SK-N-SH (cell line): Measurements from ENCODE around the gene PURA. TPM values are rescaled to one million over a fixed set of nuclear protein-coding genes. Genes with fewer than 3 reads are reported as not detected.

Source experiments
- CTCF ChIA-PET: fragments of 300-600, 350-600 bp; formaldehyde crosslinking; extraction: SDS; loops from one replicate; lab custom pipeline; 2021; lab: Yijun Ruan, JAX
- POLR2A ChIA-PET: fragments of 350-600 bp; sonication (Branson Sonifier 250); formaldehyde crosslinking; extraction: SDS; loops from one replicate; lab custom pipeline; 2020; ENCODE audit warnings: antibody characterized with exemption, inconsistent platforms; lab: Yijun Ruan, JAX
- DNase-seq: peaks from one replicate; pipeline ENCODE4 v3.0.0; 2012
- H2AFZ ChIP-seq: fragments of 200-600 bp; sonication (generic); 2 replicates; pipeline ENCODE4 v1.8.1; 2016; ENCODE audit warnings: antibody characterized with exemption, mild to moderate bottlenecking, low read depth
- H3F3A ChIP-seq: fragments of 200-600 bp; sonication (generic); replicated peaks from 2 replicates; pipeline ENCODE3; 2016; ENCODE audit warnings: antibody characterized with exemption, mild to moderate bottlenecking; ENCODE audit not compliant: insufficient read depth
- H3K27ac ChIP-seq, 2 experiments: fragments of 200-500 bp in 1 of 2; fragments of 200-600 bp in 1 of 2; sonication (Bioruptor generic) in 1 of 2; sonication (generic), shearing (Covaris generic) in 1 of 2; 2 replicates each; pipeline versions ENCODE4 v1.5.1 to v1.6.1; 2014 to 2016; ENCODE audit warnings: low read depth in 2 of 2, inconsistent platforms in 1 of 2, low read length in 1 of 2, mild to moderate bottlenecking in 1 of 2, mixed read lengths in 1 of 2
- H3K27me3 ChIP-seq: fragments of 200-600 bp; sonication (generic), shearing (Covaris generic); 2 replicates; pipeline ENCODE4 v1.6.1; 2016; ENCODE audit warnings: mixed run types; ENCODE audit not compliant: insufficient read depth
- H3K36me3 ChIP-seq, 2 experiments: fragments of 200-500 bp in 1 of 2; fragments of 200-600 bp in 1 of 2; sonication (Bioruptor generic) in 1 of 2; sonication (generic) in 1 of 2; replicated peaks in 1 of 2; 2 replicates each; pipeline versions ENCODE3 to v1.5.1; 2014 to 2016; ENCODE audit warnings: low read length in 1 of 2, mild to moderate bottlenecking in 1 of 2; ENCODE audit not compliant: insufficient read depth in 2 of 2, control insufficient read depth in 1 of 2
- H3K4me1 ChIP-seq, 2 experiments: fragments of 200-500 bp in 1 of 2; fragments of 200-600 bp in 1 of 2; sonication (Bioruptor generic) in 1 of 2; sonication (generic), shearing (Covaris generic) in 1 of 2; 2 replicates each; pipeline versions ENCODE4 v1.5.1 to v1.6.1; 2014 to 2016; ENCODE audit warnings: low read depth in 1 of 2, low read length in 1 of 2, mixed run types in 1 of 2; ENCODE audit not compliant: insufficient read depth in 2 of 2, control insufficient read depth in 1 of 2
- H3K4me2 ChIP-seq: fragments of 200-600 bp; sonication (generic), shearing (Covaris generic); 2 replicates; pipeline ENCODE4 v1.6.1; 2017; ENCODE audit warnings: mixed run types
- H3K4me3 ChIP-seq, 2 experiments: fragments of 200-500 bp in 1 of 2; fragments of 200-600 bp in 1 of 2; sonication (Bioruptor generic) in 1 of 2; sonication (generic), shearing (Covaris generic) in 1 of 2; 2 replicates each; pipeline versions ENCODE4 v1.5.1 to v1.8.1; 2014 to 2016; ENCODE audit warnings: low read depth in 2 of 2, inconsistent platforms in 1 of 2, low read length in 1 of 2, mild to moderate bottlenecking in 1 of 2, mixed read lengths in 1 of 2, moderate library complexity in 1 of 2
- H3K79me2 ChIP-seq: fragments of 200-600 bp; sonication (generic); 2 replicates; pipeline ENCODE4 v1.8.1; 2017; ENCODE audit warnings: mild to moderate bottlenecking; ENCODE audit not compliant: insufficient read depth
- H3K9ac ChIP-seq: fragments of 200-600 bp; sonication (generic); 2 replicates; pipeline ENCODE4 v1.6.1; 2017; ENCODE audit warnings: mixed run types
- H3K9me2 ChIP-seq: fragments of 200-600 bp; sonication (generic); 2 replicates; pipeline ENCODE4 v1.6.1; 2017; ENCODE audit warnings: mixed run types
- H3K9me3 ChIP-seq: fragments of 200-600 bp; sonication (generic); 2 replicates; pipeline ENCODE4 v1.6.1; 2017; ENCODE audit warnings: mixed run types, mild to moderate bottlenecking, moderate library complexity
- H4K20me1 ChIP-seq: fragments of 200-600 bp; sonication (generic); 2 replicates; pipeline ENCODE4 v1.6.1; 2017; ENCODE audit warnings: mild to moderate bottlenecking, mixed run types; ENCODE audit not compliant: insufficient read depth
- CTCF ChIP-seq: fragments of 200-600 bp; sonication (generic); IDR thresholded peaks from 2 replicates; pipeline ENCODE4 v1.6.1; 2017; ENCODE audit warnings: antibody characterized with exemption, mild to moderate bottlenecking, moderate library complexity
- EP300 ChIP-seq, 2 experiments: IDR thresholded peaks; 2 replicates each; pipeline versions ENCODE4 v1.4.0 to v1.6.1; 2012; ENCODE audit warnings: borderline replicate concordance in 1 of 2, low read depth in 1 of 2, low read length in 1 of 2
- EZH2phosphoT487 ChIP-seq: fragments of 200-600 bp; sonication (generic); IDR thresholded peaks from 2 replicates; pipeline ENCODE4 v1.6.1; 2017; ENCODE audit warnings: low read depth, mixed run types, mild to moderate bottlenecking, antibody characterized with exemption, moderate library complexity, borderline replicate concordance
- FOSL2 ChIP-seq: IDR thresholded peaks from 2 replicates; pipeline ENCODE4 v1.4.0; 2012; ENCODE audit warnings: low read depth, mild to moderate bottlenecking, moderate library complexity, borderline replicate concordance
- FOXJ3 ChIP-seq: sonication (generic); formaldehyde crosslinking; IDR thresholded peaks from 2 replicates; pipeline ENCODE4 v1.5.1; 2020; ENCODE audit warnings: mild to moderate bottlenecking, missing genetic modification reagents
- GATA2 ChIP-seq: sonication (generic); formaldehyde crosslinking; IDR thresholded peaks from 2 replicates; pipeline ENCODE4 v1.5.0; 2020; ENCODE audit warnings: mild to moderate bottlenecking, missing genetic modification reagents
- NRF1 ChIP-seq: IDR thresholded peaks from 2 replicates; pipeline ENCODE4 v1.6.1; 2012; ENCODE audit warnings: low read depth, mild to moderate bottlenecking, low read length
- RAD21 ChIP-seq: IDR thresholded peaks from 2 replicates; pipeline ENCODE4 v1.6.1; 2012; ENCODE audit warnings: mild to moderate bottlenecking, low read length
- REST ChIP-seq: IDR thresholded peaks from 2 replicates; pipeline ENCODE4 v1.6.1; 2012; ENCODE audit warnings: mild to moderate bottlenecking, low read depth, low read length, moderate library complexity
- RXRA ChIP-seq: IDR thresholded peaks from 2 replicates; pipeline ENCODE4 v1.4.0; 2012; ENCODE audit warnings: low read depth, mild to moderate bottlenecking, borderline replicate concordance
- SMC3 ChIP-seq: IDR thresholded peaks from 2 replicates; pipeline ENCODE4 v1.6.1; 2012; ENCODE audit warnings: low read depth, low read length, improper control_type of control experiment
- TEAD4 ChIP-seq: IDR thresholded peaks from 2 replicates; pipeline ENCODE4 v1.4.0; 2012; ENCODE audit warnings: mild to moderate bottlenecking, borderline replicate concordance; ENCODE audit not compliant: insufficient read depth
- WGBS: methylation state at CpG from one replicate; pipeline ENCODE4 v1.1.6; 2017; ENCODE audit warnings: low lambda C conversion rate; 5-methylcytosine and 5-hydroxymethylcytosine counted together
- polyA plus RNA-seq, 3 experiments: library from polyadenylated mRNA; depleted of rRNA; stranded (reverse); fragments of >200 nt; gene quantifications; 2 replicates each; pipeline ENCODE4 v1.2.3, GENCODE V29; 2012

Gene PURA
- polyA plus RNA-seq, 1 of the 3 experiments (the other 2 are of a cell fraction), result 2.4 TPM

- Histone ChIP-seq H3K9me3 (no peaks in the 10 kb centered on the region), H3K4me3 (peak overlapping the region; percentile 32 to 43), H3K27me3 (no peaks in the 10 kb centered on the region), H4K20me1 (peaks cover 24% of the 10 kb centered on the region), H3F3A (peaks cover 7% of the 10 kb centered on the region), H3K79me2 (no peaks in the 10 kb centered on the region), H3K9me2 (no peaks in the 10 kb centered on the region), H3K36me3 (no peaks in the 10 kb centered on the region), H3K4me1 (peaks cover 0 to 8% of the 10 kb centered on the region in 2 experiments; a peak in 1 of 4 replicates), H3K4me2 (peak overlapping the region; percentile 63; the same call in 1 of the 2 replicates), H2AFZ (no peak overlapping the region), H3K9ac (no peak overlapping the region), H3K27ac (no peak overlapping the region)
- DNase-seq, result peak; percentile 90
- POLR2A ChIA-PET, result interaction anchor here (0.6 to 1.3 kb wide), 2 partner anchors 32 to 378 kb away, joined by 3 to 6 read pairs; partner anchors contain the start of gene PURA
- 43% methylated on average over 33 of the region's 64 CpGs for WGBS
- TF ChIP-seq GATA2 (CRISPR knock-in tag), result no peak
- TF ChIP-seq FOSL2, result no peak
- TF ChIP-seq CTCF, result peak; percentile 67
- TF ChIP-seq RAD21, result peak; percentile 32; the same call in 1 of the 2 replicates
- TF ChIP-seq SMC3, result peak; percentile 40
- peak; percentile 93 for TF ChIP-seq REST
- TF ChIP-seq EP300 (IDR thresholded peaks at IDR 0.05; ENCODE audit: borderline replicate concordance in 1 of 2, low read depth in 1 of 2, low read length in 1 of 2), result peak in 1 of 2 experiments; percentile 44; a peak in 1 of 4 replicates
- TF ChIP-seq RXRA, result no peak; the same call in 1 of the 2 replicates
- TF ChIP-seq TEAD4, result no peak
- CTCF ChIA-PET, result interaction anchor here (0.6 to 8.0 kb wide), 28 partner anchors 8 to 554 kb away, joined by 3 to 166 read pairs (median 4); partner anchors contain the start of gene PURA
Observed at GRCh38 chr5:140145818-140146522, 32.1 kb downstream of the PURA start.

- H3K4me1 ChIP-seq, result peaks cover 0 to 8% of the 10 kb centered on the region in 2 experiments; a peak in 1 of 4 replicates
- H3K36me3 ChIP-seq, result no peaks in the 10 kb centered on the region
- peaks cover 7% of the 10 kb centered on the region for H3F3A ChIP-seq
- no peak overlapping the region for H3K4me2 ChIP-seq
- ChIA-PET CTCF (interaction anchor here (0.9 to 8.0 kb wide), 14 partner anchors 9 to 178 kb away, joined by 3 to 166 read pairs (median 5); partner anchors contain the start of gene PURA), POLR2A (interaction anchor here (1.3 kb wide), 1 partner anchor 33 kb away, joined by 6 read pairs; the partner anchor contains the start of gene PURA)
- H3K79me2 ChIP-seq, result no peaks in the 10 kb centered on the region
- H3K9me3 ChIP-seq, result no peaks in the 10 kb centered on the region
- H3K9ac ChIP-seq, result no peak overlapping the region
- no peaks in the 10 kb centered on the region for H3K27me3 ChIP-seq
- H3K9me2 ChIP-seq, result no peaks in the 10 kb centered on the region
- no peak overlapping the region for H2AFZ ChIP-seq
- no peak overlapping the region for H3K27ac ChIP-seq
- 88% methylated on average over 14 of the region's 14 CpGs for WGBS
- peaks cover 24% of the 10 kb centered on the region for H4K20me1 ChIP-seq
- no peak overlapping the region for H3K4me3 ChIP-seq
- DNase-seq, result no peak
- TF ChIP-seq FOXJ3 (CRISPR knock-in tag) (no peak), EZH2phosphoT487 (no peak), RAD21 (no peak), FOSL2 (no peak), NRF1 (no peak), SMC3 (no peak), REST (no peak)
Observed at GRCh38 chr5:140146523-140146842, 32.6 kb downstream of the PURA start.
